Measurements from ENCODE around the gene VAPA.

VAPA gene

DNA sequence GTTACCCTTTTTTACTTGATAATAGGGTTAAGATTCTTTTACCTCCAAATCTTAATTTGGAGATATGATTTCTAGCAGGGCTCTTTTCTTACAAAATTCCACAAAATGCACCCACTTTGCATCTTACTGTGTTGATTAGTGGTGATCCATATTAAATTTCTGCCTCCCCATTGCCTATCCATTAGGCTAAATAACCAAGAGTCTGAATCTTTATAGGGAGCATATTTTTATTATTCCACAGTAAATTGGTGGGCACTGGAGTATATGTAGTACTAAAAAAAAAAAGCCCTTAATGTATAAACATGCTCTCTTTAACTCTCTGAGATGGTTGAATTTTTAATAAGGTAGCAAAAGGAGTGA lies 36.2 kb upstream of the VAPA start:
- TF ChIP-seq, protein P1, sequence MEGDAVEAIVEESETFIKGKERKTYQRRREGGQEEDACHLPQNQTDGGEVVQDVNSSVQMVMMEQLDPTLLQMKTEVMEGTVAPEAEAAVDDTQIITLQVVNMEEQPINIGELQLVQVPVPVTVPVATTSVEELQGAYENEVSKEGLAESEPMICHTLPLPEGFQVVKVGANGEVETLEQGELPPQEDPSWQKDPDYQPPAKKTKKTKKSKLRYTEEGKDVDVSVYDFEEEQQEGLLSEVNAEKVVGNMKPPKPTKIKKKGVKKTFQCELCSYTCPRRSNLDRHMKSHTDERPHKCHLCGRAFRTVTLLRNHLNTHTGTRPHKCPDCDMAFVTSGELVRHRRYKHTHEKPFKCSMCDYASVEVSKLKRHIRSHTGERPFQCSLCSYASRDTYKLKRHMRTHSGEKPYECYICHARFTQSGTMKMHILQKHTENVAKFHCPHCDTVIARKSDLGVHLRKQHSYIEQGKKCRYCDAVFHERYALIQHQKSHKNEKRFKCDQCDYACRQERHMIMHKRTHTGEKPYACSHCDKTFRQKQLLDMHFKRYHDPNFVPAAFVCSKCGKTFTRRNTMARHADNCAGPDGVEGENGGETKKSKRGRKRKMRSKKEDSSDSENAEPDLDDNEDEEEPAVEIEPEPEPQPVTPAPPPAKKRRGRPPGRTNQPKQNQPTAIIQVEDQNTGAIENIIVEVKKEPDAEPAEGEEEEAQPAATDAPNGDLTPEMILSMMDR (IDR thresholded peaks at IDR 0.05; ENCODE audit: borderline replicate concordance, insufficient read depth, low read depth, low read length) = no peak
- no peak overlapping the region for H3K4me3 ChIP-seq (ENCODE audit: low read depth, low read length)

DNA sequence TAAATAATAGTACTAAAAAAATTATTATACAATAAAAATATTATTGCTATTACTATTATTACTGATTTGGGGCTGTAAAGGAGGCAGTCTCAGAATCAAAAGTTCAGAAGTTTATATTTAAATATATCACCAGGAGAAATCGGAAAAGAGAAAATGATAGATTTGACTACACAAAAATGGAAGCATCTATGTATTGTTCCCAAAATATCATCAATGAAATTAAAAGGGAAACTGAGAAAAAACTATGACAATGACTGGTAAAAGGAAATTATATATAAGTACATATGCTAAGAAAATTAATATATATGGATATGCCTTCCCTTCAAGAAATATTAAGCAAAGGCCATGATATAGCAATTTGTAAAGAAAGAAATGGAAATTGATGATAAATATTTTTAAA lies 35.7 kb upstream of the VAPA start:
- TF ChIP-seq, protein P1 (IDR thresholded peaks at IDR 0.05; ENCODE audit: borderline replicate concordance, insufficient read depth, low read depth, low read length) = no peak
- no peak overlapping the region for H3K4me3 ChIP-seq (ENCODE audit: low read depth, low read length)

DNA sequence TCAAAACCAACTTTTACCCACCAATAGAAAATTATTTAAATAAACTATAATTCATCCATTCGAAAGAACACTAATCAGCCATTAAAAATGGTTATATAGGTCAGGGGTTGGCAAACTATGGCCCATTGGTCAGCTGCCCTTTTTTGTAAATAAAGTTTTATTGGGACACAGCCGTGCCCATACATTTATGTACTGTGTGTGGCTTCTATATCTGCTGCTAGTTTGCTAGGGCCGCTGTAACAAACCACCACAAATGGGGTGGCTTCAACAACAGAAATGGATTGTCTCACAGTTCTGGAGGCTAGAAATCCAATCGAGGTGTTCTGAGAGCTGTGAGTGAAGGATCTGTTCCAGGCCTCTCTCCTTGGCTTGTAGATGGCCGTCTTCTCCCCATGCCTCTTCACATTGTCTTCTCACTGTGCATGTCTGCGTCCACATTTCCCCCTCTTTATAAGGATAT lies 35.0 kb upstream of the VAPA start:
- TF ChIP-seq, protein P1 (IDR thresholded peaks at IDR 0.05; ENCODE audit: borderline replicate concordance, insufficient read depth, low read depth, low read length) = no peak
- no peak overlapping the region for H3K4me3 ChIP-seq (ENCODE audit: low read depth, low read length)

DNA sequence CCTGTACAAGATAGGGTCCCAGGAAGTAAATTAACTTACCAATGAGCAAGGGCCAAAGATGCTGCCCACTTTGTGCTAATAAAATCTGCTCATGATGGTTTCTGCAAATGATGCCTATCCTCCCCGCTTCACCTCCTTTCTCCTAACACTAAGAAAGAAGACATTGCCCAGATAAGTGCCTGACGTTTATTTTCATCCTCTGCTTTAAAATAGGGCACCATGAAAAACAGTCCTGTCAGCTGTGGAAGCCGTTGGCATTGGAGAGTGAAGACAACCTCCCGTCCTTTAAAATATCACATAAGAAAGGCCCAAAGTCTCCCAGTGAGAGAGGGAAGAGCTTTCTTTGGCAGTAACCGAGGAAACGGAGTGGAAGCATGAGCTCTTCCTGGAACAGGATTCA lies 29.7 kb upstream of the VAPA start:
- TF ChIP-seq, protein P1 (IDR thresholded peaks at IDR 0.05; ENCODE audit: borderline replicate concordance, insufficient read depth, low read depth, low read length) = no peak
- H3K4me3 ChIP-seq (ENCODE audit: low read depth, low read length) = no peak overlapping the region

DNA sequence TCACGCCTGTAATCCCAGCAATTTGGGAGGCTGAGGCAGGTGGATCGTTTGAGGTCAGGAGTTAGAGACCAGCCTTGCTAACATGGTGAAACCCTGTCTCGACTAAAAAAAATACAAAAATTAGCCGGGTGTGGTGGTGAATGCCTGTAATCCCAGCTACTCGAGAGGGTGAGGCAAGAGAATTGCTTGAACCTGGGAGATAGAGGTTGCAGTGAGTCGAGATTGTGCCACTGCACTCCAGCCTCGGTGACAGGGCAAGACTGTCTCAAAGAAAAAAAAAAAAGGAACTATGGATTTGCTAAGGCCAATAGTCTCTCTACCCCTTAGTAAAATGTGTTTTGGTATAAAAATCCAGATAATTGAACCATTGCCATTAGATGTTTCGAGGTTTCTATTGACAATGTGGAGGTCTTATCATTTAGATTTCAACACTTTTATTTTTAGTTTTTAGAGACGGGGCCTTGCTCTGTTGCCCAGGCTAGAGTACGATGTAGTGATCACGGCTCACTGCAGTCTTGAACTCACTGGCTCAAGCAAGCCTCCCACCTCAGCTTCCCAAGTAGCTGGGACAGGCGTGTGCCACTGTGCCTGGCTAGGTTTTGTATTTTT lies 29.2 kb upstream of the VAPA start:
- H3K4me3 ChIP-seq (ENCODE audit: low read depth, low read length) = no peak overlapping the region
- TF ChIP-seq, protein P1 (IDR thresholded peaks at IDR 0.05; ENCODE audit: borderline replicate concordance, insufficient read depth, low read depth, low read length) = no peak

DNA sequence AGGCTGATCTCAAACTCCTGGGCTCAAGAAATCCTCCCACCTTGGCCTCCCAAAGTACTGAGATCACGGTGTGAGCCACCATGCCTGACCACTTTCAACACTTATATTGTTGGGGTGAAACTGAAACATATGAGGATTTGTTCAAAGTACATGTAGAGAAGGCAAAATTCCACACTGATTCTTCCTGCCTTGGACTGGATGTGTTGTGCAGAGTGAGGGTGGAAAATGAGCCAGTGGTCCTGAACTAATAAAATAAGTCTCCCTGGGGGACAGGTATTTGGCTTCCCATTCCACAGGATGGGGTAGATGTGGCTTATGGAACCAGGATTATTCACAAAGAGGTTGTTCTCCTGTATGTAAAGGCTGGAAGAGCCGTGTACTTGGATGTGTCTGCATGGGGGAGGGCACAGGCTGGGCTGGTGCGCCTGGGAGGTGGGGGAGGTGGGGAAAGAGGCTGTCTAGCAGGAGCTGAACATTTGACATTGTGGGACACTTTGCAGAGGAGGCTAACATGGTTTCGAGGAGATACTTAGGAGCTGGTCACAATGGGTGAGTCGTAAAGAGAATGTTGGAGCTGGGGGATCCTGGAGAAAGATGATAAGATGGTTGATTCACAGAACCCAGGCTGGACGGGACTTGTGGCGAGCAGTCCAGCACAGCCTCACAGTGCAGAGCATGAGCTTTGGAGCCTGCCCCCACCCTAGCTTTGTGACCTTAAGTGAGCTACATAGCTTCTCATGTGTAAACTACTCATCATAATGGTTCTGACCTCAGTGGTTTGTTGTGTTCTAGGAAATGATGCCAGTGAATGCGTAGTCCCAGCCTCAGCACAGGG lies 28.4 kb upstream of the VAPA start, which contains the start of gene TXNDC2:
TSS of gene TXNDC2 (plus strand) at position 804 of the 835 bp plus-strand sequence. CDS start 708 bp downstream, outside the sequence.
- H3K4me3 ChIP-seq (ENCODE audit: low read depth, low read length) = no peak within 1 kb of the TSS
- TF ChIP-seq, protein P1 (IDR thresholded peaks at IDR 0.05; ENCODE audit: borderline replicate concordance, insufficient read depth, low read depth, low read length) = no peak

DNA sequence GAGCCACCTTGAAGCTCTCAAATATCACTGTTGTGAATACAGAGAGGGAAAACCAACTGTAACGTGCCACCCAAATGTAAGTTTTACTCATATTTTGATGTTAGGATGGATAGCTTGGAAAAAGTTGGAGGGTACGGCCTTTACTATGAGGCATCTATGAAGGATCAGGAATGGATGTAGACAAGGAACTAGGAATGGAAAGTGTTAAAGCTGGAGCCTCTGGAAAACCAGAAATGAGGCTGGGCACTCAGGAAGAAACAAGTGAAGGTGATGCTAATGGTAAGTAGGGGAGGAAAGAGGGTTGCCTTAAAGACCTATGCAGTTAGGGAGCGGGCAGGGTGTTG lies 27.8 kb upstream of the VAPA start:
- TF ChIP-seq, protein P1 (IDR thresholded peaks at IDR 0.05; ENCODE audit: borderline replicate concordance, insufficient read depth, low read depth, low read length) = no peak

More for the DNA sequence above, 27.8 kb upstream of the VAPA start:
- no peak overlapping the region for H3K4me3 ChIP-seq (ENCODE audit: low read depth, low read length)
